ENCODE measurements around the gene NLGN1. TPM values are rescaled to one million over a fixed set of nuclear protein-coding genes. Genes with fewer than 3 reads are reported as not detected.

NLGN1 gene
- polyA plus RNA-seq, 2 of the 4 experiments (the other 2 are of a cell fraction) = not detected

GRCh38 chr3:173988909-173989308 is 591.4 kb downstream of the NLGN1 start:
- no peak for ATAC-seq
- H3K4me1 ChIP-seq = no peaks in the 10 kb centered on the region
- ChIA-PET POLR2A (no interaction called here), CTCF (no interaction called here)
- H3K4me3 ChIP-seq = no peak overlapping the region
- no peak overlapping the region for H3K4me2 ChIP-seq
- no peaks in the 10 kb centered on the region for H3K9me3 ChIP-seq
- TF ChIP-seq MAFK (IDR thresholded peaks at IDR 0.05; ENCODE audit: partially characterized antibody) (peak; percentile 81), HMGXB4 (CRISPR knock-in tag; IDR thresholded peaks at IDR 0.05; ENCODE audit: borderline replicate concordance) (no peak)
- WGBS (ENCODE audit: missing lambda C conversion rate) = 6% methylated on average over 1 of the region's 1 CpG
- no peak for DNase-seq (ENCODE audit: low read depth in 1 of 2, low spot score in 1 of 2)
- FAIRE-seq = no peak
- no peak overlapping the region for H3K27ac ChIP-seq

GRCh38 chr3:173992416-173992815 is 594.9 kb downstream of the NLGN1 start:
- no peaks in the 10 kb centered on the region for H3K4me1 ChIP-seq
- no peaks in the 10 kb centered on the region for H3K9me3 ChIP-seq
- no peak overlapping the region for H3K27ac ChIP-seq
- ChIA-PET POLR2A (no interaction called here), CTCF (no interaction called here)
- ATAC-seq (no peak), DNase-seq (ENCODE audit: low read depth in 1 of 2, low spot score in 1 of 2) (no peak), FAIRE-seq (no peak)
- no peak overlapping the region for H3K4me2 ChIP-seq
- H3K4me3 ChIP-seq = no peak overlapping the region
- no peak for TF ChIP-seq HMGXB4 (CRISPR knock-in tag; IDR thresholded peaks at IDR 0.05; ENCODE audit: borderline replicate concordance)
- no peak for TF ChIP-seq MAZ (IDR thresholded peaks at IDR 0.05; ENCODE audit: borderline replicate concordance, low read depth, low read length)
- TF ChIP-seq REST (IDR thresholded peaks at IDR 0.05) = no peak
- no peak for TF ChIP-seq CEBPB (IDR thresholded peaks at IDR 0.05)
- no peak for TF ChIP-seq CBX8 (IDR thresholded peaks at IDR 0.05)
- no peak for TF ChIP-seq TFCP2L1 (CRISPR knock-in tag; IDR thresholded peaks at IDR 0.05)
- no peak for TF ChIP-seq HES2 (IDR thresholded peaks at IDR 0.05)
- no peak for TF ChIP-seq RAD21 (conservative IDR thresholded peaks at IDR 0.05 in 1 of 2, IDR thresholded peaks at IDR 0.05 in 1 of 2)
- TF ChIP-seq JUN (IDR thresholded peaks at IDR 0.05) = no peak
- TF ChIP-seq FOSB (CRISPR knock-in tag; IDR thresholded peaks at IDR 0.05) = no peak
- TF ChIP-seq NR3C1 (IDR thresholded peaks at IDR 0.05) = no peak
- TF ChIP-seq POLR2AphosphoS2 (conservative IDR thresholded peaks at IDR 0.05; ENCODE audit: low read length) = no peak
- no peak for TF ChIP-seq ESRRA (IDR thresholded peaks at IDR 0.05; ENCODE audit: borderline replicate concordance, low read length)
- no peak for TF ChIP-seq EHF (CRISPR knock-in tag; IDR thresholded peaks at IDR 0.05)
- TF ChIP-seq MAX (IDR thresholded peaks at IDR 0.05) = no peak
- no peak for TF ChIP-seq ZSCAN20 (CRISPR knock-in tag; IDR thresholded peaks at IDR 0.05)
